ENCODE data around the gene PACSIN2.

The PACSIN2 gene

DNA sequence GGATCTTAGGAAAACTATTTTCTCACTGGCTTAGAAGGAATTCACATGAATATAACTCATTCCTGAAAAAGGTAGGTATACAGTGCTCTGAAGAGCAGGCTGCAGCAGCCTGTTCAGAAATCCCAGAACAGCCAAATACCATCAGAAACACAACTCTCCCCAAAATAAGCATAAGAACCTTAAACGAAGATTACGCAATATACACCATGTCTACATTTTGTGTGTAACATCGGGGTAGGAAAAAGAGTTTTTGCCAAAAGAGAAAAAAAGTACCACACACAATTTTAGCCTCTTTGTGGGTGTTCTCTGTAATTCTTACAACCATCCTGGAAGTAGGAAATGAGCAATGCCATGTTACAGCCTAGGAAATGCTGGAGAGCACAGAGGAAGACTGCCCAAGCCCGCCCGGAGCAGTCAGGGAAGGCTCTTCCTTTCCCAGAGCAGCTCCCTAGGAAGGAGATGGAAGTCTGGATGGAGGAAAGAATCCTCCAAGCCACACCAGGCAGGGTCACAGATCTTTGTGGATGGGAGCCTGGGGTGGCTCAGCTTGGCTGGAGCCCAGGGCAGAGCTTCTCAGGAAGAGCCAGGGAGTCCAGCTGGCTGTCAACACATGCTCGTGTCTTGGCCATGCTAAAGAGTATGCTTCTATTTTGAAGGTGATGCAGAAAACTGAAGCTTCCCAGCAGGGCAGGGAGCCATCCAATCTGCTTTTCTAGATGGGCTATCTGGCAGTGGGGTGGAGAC, 108.2 kb downstream of the PACSIN2 start:
- DNase-seq (ENCODE audit: low read depth, low spot score): no peak

DNA sequence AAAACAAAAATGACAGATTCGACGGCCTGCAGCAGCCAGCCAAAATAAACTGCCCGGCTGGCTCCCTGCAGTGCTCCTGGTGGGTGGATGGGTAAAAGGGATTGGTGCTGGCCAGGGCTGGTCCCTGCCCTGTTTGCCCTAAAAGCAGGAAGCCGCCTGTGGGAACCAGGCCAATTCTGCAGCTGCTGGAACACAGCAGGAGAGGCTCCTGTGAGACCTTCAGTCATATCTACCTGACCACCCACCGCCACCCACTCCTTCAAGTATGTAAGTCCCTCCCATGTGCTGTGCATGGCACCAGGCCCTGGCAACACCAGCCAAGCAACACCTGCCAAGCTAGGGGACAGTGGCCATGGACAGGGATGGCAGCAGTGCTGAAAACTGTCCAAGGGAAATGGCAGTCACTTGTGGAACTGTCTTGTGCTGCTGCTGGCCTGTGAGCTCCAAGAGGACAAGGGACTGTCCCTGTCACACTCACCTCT, 109.2 kb downstream of the PACSIN2 start:
- DNase-seq (ENCODE audit: low read depth, low spot score): no peak

DNA sequence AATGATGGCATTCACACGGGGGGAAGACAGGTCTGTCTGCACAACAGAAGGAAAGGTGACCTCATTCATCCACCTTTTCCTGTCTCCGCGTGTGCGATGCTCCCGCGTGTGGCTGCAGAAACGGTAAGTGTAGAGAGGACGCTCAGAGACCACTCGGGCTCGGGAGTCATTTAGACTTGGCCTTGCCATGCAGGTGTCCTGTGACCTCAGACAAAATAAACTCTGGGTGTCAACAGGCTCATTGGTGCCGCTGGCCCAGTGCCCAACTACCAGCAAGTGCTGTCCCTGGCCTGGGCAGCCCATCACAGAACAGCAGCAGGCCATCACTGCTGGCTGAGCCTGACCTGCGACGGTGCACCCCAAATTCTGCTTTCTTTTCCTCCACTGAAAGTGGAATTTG, 109.7 kb downstream of the PACSIN2 start:
- DNase-seq (ENCODE audit: low read depth, low spot score): no peak

DNA sequence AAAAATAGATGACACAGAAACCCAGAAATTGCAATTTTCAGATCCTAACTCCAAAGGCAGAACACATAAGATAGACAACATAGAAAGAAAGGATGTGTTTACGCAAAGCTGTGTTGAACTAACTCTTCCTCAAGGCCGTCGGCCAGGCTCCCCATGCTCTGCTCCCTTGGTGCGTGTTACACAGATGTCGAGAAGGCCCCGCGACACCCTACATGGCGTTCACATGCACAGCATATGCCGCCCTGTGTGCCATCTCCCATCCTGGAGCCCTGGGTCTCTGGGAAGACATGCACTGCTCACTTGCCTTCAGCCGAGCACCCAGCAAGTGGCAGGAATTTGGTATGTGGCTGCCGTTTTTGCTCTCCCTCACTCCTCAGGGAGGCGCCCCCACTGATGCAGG, 110.9 kb downstream of the PACSIN2 start:
- no peak for DNase-seq (ENCODE audit: low read depth, low spot score)

DNA sequence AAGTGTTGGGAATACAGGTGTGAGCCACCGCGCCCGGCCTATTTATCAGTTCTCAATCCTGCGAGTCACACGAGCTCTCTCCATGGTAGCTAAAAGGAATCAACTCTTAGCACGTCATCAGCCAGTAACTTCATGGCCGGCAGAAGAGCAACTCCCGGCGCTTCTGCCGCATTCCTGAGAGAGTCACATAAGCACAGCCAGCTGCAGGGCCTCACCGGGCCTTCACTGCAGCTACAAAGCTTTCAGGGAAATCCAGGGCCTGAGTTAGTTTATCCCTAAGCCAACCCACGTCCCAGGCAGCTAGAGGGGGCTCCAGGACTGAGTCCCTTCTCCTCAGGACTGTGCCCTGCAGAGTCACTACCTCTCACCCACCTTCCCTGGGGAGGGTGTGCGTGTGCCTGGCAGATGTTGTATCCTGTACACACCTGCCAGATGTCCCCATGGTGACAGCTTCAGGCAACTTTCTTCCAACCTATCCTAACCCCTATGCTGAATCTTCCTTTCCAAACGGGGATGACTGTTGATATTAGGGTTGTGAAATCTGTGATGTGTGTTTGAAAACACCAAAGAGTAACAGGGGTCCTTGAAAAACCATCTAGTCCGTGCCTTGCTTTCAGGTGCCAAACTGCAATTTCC, 112.0 kb downstream of the PACSIN2 start:
- DNase-seq (ENCODE audit: low read depth, low spot score): no peak

DNA sequence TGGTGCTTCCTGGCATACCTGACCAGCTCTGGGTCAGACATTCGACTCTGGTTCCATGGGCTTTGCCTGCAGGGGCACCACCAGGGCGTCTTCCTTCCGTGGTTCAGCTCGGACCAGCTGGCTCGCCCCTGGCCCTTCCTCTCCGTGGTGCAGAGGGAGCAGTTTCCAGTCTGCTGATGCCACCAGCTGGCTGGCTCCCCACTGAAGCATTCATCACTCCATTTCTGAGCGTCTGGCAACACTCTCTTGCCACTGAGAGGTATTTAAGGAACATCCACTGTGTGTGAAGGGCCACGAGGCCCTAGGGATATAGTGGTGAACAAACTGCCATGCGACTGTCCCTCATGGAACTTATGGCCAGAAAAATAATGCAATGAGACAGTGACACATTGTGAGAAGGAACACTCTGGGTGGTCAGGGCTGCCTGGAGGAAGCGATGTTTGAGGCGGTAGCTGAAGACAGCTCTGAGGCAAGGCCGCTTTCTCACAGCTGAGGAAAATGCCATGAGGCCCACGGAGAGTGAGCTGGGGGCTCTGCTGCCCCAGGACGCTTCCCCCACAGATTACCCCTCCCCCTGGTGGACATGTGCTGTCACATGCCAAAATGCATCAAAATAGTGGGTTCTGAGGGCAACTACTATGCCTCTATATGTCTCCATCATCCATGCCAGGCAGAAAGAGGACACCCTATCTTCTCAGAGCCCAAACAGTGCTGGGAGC, 113.0 kb downstream of the PACSIN2 start:
- no peak for DNase-seq (ENCODE audit: low read depth, low spot score)

DNA sequence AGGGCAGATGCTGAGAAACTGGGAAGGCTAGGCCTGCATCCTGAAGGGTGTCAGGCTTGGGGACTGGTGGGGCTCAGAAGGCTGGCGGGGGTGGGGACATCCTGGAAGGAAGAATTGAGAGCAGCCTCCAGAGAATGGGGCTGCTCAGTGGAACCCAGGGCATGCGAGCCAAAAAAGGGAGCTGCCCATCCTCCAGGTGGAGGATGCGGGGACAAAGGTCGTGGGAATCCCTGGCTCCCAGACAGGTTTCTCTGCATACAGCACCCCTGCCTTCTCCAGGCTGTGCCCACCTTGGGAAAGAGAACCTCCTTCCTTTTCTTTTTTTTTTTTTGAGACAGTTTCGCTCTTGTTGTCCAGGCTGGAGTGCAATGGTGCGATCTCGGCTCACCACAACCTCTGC, 117.0 kb downstream of the PACSIN2 start:
- DNase-seq (ENCODE audit: low read depth, low spot score): no peak

DNA sequence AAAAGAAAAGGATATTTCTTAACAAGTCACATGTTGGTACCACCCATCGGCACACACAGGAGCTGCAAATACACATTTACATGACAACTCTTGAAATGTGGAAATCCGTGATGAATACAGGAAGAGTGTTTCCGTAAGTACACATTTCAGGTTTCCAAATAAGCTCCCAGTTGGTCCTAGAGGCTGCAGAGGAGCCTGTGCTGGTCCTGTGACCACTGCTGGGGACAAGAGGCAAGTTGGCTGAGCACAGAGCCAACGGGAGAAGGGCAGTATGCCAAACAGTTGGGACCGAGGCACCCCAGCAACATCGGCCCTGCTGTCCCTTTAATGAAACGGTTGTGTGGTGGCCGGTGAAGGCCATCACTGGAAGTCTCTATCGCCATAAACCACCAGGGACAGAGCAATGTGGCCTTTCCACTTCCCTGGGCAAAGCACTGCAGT, 119.4 kb downstream of the PACSIN2 start:
- no peak for DNase-seq (ENCODE audit: low read depth, low spot score)

DNA sequence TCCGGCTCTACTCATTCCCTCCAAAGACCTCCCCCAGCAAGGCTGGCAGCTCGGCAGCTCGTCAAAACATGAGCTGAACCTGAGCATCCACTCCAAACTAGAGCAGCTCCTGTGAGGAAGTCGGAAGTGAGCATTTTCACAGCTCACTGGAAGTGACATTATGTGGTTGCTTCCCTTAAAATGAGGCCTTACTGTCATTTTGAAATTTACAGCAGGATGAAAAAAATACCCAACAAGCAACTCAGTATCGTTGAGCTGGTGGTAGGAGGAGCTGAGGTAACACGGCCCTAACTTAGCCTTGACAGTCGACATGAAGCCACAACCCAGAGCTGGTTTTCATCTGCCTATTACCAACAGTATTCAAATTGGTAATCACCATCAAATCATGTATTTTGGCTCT, 119.9 kb downstream of the PACSIN2 start:
- no peak for DNase-seq (ENCODE audit: low read depth, low spot score)

DNA sequence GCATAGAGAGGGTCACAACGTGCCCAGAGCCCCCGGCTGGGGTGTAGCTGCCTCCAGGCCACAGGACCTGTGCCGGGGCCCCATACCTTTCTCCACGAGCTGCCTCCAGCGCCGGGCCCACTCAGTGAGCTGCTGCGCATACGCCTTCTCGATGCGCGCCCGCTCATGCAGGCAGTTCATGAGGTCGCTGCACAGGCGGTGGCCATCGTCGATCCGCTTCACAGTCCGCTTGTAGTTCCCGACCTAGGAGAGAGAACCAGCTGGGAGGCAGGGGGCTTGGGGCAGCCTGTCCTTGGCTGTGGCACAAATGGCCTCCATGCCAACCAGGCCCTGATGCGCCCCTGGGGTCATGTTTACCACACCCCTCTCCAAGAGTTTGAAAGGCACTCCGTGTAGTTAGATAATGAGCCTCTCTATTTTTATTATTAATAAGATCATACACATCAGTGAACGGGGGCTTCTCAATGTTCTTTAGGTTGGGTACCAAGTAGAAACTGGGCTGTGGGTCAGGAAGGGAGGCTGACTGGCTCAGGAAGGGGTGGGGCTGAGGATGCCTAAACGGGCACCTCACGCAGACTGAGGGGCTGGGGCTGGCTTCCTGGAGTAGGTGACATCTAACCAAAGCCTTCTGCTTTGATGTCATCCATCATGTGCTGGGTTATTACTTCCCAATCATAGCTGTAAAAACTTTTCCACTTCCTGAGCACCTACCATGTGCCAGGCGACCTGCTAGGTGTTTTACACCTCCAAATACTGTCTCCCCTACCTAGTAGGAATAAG, 121.4 kb downstream of the PACSIN2 start:
- DNase-seq (ENCODE audit: low read depth, low spot score): no peak

DNA sequence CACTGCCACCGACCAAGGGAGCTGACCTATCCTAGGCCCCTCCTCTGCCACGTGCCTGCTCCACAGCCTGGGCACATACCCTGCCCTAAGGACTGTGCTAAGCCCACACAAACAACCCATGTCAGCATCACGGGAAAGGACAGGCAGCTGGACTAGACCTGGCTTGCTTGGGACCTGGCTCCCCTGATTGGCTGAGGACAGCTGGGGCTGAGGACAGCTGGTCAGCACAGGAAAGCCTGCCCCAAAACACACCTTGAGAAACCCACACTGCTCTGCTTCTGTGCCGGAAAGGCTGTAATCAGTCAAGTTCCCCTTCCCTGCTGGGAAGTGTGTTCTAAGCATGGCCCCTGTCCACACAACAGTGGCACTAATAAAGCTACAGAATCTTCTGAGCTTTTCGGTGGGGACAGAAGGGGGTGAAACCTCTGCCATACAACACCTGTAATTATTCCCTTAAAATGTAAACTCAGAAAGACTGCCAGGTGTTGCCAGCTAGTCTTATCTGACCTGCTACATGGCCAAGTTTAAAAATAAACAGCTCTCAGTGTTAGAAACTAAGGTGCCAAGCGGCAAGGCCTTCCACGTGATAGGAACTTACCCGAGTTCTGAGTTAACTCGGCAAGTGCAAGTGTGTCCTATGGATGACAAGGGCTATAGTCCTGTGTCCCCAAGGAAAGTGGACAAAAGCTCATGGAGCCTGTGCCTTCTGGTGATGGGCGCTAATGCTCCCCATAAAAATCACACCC, 122.2 kb downstream of the PACSIN2 start:
- DNase-seq (ENCODE audit: low read depth, low spot score): no peak

DNA sequence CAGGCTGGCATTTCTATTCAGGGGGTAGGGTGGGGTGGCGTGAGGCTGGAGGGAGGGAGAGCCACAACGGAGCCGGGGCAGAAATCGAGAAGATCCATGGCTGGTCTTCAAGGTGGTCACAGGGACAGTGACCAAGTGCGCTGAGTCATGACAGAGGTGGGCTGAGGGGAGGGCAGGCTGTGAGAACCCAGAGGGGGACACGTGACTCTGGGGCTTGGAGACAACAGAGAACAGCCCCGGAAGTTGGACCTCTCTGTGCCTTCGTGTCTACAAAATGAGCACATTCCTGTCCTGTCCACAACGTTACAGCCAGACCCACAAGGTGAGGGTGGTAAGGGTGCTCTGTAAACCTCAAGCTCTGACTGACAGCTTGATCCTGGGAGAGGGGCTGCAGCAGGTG, 122.8 kb downstream of the PACSIN2 start:
- no peak for DNase-seq (ENCODE audit: low read depth, low spot score)

DNA sequence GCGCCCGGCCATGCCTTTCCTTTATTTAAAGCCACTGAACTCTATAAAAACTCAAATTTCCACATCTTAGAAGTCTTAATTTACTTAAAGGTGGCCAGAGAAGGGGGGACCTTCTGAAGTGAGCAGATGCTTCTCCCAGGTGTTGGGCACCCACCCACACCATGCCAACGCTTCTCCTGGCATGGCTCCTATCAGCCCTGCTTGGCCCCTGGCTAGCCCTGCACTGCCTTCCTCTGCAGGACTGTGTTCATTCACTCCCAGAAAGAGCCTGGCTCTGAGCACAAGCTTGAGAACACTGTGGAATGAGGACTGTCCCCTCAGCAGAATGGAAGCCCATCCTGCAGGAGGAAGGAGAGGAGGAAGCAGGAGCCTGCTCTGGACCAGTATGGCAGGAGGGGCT, 123.3 kb downstream of the PACSIN2 start:
- DNase-seq (ENCODE audit: low read depth, low spot score): no peak

DNA sequence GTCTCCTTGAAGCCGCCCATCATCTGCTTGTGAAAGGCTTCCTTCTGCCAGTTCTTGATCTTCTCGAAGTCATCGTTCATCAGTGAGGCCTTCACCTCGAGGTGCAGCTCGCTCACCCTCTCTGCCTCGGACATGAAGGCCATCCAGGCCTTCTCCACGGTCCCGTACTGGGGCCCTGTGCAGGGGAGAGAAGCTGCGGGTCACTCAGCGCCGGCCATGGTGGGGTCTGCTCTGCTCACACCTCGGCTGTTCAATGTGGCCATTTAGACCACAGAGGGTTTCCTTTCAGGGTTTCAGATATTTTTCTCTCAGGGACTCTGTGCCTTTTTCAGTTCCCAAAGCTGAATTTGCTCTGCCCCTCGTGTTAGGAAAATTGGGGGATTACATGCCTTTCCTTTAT, 123.9 kb downstream of the PACSIN2 start:
- no peak for DNase-seq (ENCODE audit: low read depth, low spot score)

DNA sequence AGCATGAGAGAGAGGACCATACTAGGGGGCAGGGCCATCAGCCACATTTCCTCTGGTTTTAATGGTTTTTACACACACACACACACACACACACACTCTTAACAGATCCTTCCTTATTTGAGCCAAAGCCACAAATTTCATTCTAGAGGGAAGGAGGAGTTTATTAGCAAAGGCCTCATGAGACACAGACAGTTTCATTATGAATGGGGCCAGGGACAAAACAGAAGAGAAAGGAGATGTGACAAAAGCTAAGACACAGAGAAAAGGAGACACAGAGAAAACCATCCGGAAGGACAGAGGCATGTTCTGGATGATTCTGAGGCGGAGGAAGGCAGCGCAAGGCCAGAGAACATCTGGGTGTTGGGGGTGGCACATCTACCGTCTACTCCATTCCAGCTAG, 125.6 kb downstream of the PACSIN2 start:
- no peak for DNase-seq (ENCODE audit: low read depth, low spot score)

DNA sequence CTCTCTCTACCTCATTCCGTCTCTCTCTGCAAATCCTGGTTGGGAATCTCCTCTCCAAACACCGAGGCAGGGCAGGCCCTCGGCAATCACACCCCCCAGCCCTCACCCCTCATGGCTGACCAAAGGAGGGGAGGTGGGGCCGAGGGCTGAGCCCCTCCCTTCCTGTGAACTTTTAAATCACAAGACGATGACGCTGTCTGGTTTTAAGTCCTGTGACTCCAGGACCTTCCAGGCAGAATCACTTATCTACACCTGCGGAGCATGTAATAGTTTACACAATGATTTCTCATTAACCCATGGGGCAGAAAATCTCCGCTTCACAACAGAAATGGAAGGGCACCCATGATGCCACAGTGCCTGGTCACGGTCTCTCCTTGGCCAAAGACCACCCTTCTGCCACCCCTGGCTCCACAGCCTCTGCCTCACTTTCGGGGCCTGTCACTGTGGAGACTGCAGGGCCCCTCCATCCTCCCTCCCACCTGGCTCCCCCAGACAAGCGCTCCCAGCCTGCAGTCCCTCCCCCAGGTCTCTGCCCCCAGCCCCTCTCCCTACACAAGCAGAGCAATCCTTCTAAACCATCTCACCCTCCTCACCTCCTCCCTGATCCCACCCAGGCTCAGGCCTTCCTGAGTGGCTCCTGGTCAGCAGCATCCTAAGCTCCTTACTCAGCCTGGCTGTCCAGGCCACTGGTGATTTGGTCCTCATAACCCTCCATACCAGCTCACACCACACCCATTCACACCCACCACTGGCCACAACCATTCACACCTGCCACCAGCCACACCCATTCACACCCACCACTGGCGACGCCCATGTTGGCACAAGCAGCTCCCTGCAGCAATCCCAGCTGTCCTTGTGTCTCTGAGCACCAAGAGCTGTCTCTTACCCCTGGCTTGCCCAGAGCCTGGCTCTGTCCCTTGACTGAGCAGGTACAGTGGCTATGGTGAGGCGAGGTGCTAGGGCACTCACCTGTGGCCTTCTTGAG, 127.1 kb downstream of the PACSIN2 start:
- DNase-seq (ENCODE audit: low read depth, low spot score): no peak

DNA sequence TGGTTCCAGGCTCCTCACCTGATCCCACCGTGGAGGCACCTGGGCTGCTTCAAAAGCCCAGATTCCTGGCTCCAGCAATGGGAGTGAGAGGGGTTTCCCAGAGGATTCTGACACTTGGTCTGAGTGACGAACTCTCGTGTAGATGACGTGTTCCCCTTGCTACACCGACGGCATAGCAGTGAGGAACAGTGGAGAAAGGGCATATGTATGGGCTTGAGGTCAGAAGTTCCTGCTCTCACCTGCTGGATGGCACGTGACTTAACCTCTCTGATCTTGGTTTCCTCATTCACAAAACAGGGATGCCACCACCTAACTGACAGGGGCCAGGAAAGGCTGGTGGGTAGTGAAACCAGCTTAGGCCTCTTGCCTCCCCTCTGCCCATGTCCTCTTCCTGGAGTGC, 127.8 kb downstream of the PACSIN2 start:
- DNase-seq (ENCODE audit: low read depth, low spot score): no peak

DNA sequence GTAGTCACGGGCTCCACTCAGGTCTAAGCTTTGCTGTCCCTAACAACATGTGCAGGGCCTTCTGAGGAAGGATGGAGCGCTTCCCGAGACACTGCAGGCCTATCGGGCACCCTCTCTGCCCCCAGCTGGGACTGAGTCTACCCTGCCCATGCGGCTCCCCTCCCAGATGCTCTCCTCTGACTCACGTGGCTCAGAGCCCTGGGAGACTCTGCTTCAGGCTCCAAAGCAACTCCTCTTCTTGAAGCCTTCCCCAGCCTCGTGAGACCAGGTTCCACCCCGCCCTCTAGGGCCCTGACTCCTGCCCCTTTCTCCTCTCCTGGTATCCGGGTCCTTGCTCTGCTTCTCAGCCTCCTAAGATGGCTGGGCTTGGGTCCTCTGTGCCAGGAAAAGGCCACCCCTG, 129.5 kb downstream of the PACSIN2 start:
- no peak for DNase-seq (ENCODE audit: low read depth, low spot score)

DNA sequence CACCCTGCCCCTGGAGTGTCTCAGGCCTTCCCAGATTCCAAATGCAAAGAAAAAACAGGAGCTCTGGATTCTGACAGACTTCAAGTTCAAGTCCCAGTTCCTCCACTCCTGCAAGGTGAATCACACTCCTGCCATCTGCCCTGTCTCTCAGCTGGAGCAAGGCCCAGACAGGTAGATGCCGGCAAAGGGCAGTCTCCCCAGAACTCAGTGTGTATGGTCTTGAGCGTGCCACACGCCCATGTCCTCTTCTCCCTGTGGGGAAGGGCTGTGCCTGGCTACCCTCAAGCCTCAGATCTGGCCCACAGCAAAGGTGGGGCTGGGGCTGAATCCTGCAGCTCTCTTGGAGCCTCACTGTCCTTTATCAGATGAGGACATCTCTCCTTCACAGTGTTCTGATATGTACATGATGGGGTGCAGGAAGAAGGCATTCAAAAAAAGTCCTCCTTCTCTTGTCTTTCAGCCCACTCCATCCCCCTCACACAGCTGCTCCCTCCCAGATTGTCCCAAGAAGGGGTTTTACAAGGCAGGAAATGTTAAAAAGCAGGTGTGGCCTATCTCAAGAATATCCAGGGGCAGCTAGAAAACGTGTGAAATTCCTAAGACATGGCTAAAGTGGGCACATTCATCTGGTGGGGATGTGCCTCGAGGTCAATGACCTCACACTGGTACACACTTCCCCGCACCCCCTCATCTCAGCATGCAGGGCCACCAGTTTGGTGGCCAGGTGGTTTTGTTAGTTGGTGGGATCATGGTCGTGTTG, 130.2 kb downstream of the PACSIN2 start:
- no peak for DNase-seq (ENCODE audit: low read depth, low spot score)
